Left colon (tissue), 2 donors: Measurements from ENCODE around the gene PLXNA4. TPM values are rescaled to one million over a fixed set of nuclear protein-coding genes. Genes with fewer than 3 reads are reported as not detected.

ENCODE experiments used
- ATAC-seq: fragments of 200-7000 bp; cut with Tn5 transposase; one replicate; pipeline ENCODE4 v1.9.1; 2020; ENCODE audit warnings: mild to moderate bottlenecking, moderate library complexity
- DNase-seq, 2 donors: peaks; one replicate each; pipeline ENCODE4 v3.0.0-alpha.2; 2020
- intact Hi-C, 2 donors: fragments of 100-400 bp; cut with DNase I in 1 of 2; cut with micrococcal nuclease in 1 of 2; formaldehyde crosslinking; loops; one replicate each; pipeline versions ENCODE4 v1.11.2 to v1.14.0; 2022; cut with DNase I, micrococcal nuclease
- total RNA-seq, 2 donors: library from RNA; stranded (reverse); fragmentation: NEBNext Ultra II Directional; extraction: Animal tissue kit (Norgen Biotek cat#: 25700); gene quantifications; one replicate each; pipeline ENCODE4 v1.2.1, GENCODE V29; 2021
- donor health status: DM: no; HTN: no; CAD: no.
- donor health status: DM: yes; HTN: yes; CAD: no.

Gene PLXNA4
- total RNA-seq, 2 donors from 2014 or later, result 1.1 to 1.3 TPM

DNA sequence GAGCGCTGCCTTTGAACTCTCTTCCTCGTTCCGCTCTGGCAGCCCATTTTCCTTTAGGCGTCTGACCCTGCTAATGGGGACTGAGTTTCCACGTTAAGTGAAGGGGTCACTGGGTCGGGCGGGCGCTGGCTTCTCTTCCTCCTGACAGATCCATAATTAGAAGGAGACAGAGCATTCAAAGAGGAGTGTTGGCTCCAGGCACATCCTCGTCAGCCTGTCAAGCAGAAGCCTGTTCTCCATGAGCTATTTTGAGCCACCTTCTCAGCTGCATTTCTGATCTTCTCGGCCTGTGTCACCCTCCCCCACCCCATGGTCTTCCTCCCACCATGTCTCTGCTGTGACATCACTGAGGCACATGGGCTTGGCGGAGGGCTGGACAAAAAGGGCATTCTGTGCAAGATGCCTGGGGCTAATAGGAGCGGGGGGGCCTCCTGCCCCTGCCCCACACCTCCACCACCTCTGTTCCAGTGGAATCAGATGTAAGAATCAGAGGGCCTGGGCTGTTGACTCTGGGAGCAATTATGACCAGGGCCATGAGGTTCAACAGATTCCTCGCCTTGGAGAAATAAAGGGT, 248.1 kb downstream of the PLXNA4 start:
- DNase-seq (no peak), ATAC-seq (no peak)
- intact Hi-C loops, result no loop called here

DNA sequence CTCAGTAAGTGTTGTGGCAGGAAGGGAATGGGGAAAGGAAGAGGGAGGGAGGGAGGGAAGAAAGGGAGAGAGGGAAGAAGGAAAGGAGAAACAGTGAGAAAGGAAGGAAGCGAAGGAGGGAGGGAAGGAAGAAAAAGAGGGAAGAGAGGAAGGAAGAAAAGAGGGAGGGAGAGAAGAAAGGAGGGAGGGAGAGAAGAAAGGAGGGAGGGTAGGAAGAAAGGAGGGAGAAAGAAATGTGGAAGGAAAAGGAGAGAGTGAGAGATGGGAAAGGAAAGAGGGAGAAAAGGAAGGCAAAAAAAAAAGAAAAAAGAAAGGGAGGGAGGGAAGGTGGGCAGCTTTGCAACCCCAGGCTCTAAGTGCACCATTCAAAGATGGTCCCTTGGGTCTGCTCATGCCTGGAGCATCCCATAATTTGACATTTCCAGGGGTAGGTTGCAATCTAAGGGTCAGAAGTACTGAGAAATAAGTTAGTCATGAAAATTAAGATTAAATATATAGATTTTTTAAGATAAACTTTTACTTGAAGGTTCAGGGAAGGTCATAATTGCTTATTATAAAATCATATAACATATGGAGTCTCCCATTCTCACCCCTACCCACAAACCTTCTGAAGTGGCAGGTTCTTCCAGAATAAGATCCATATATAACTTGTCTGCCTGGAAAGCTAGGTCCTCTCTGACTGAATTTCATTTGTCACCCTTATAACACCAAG, 249.2 kb downstream of the PLXNA4 start:
- intact Hi-C loops, result no loop called here
- no peak for DNase-seq
- ATAC-seq, result no peak

DNA sequence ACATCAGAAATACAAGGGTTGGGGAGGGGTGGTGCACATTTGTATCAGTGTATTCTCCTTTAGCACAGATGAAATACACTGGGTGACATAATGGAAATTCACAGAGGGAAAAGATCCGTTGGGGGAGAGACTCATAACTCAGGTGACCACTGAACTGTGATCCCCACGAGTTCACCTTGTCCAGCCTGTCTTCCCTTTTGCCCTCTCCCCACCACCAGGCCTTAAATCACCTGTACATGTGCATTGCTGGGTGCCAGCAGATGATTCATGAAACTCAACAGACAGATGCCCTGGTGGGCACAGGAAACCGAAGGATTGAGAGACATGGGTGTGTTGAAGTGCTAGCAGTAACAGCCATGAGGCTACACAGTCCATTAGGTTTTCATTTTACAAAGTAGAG, 253.3 kb downstream of the PLXNA4 start:
- ATAC-seq (no peak), DNase-seq (no peak)
- intact Hi-C loops, result no loop called here

DNA sequence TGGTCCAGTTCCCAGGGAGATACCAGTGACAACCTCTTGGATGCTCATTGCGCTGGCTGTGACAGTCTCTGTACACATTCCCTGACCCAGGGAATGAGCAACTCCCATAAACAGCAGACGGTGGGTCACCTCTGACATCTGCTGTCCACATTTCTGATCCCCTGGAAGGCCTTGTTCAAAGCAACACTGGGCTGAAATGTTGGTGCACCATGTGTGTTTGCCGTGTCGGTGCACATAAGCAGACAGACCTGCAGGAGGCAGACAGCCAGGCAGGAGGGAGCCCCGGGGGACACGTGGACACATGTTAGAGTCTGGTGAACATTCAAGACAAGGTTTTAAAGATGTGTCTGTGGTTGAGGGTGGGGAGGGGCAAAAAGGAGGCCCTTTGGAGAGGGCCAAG, 254.9 kb downstream of the PLXNA4 start:
- intact Hi-C loops, result no loop called here
- DNase-seq, result no peak

DNA sequence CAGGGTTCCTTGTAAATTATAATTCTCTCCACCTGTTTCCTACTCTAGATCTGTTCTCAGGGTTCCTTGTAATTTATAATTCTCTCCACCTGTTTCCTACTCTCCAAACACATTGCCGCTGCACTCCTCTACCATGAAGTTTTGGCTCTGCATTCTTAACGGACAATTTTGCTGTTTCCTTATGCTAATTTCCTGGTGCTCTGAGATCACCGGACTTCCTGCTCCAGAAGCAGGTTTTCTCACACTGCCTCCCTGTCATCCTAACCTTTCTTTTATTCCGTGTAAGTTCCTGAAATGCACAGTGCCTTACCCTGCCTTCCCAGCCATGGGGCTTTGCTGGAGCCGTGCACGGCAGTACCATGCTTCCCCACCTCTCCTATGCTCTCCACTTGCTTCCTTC, 256.8 kb downstream of the PLXNA4 start:
- no peak for DNase-seq
- peak; percentile 78 for ATAC-seq
- intact Hi-C loops, result loop anchor here in 1 of 2 donors (2.0 kb wide), 1 partner anchor 261 kb away; no protein-coding TSS in a partner anchor

More for the DNA sequence above, 254.9 kb downstream of the PLXNA4 start:
- ATAC-seq, result no peak

DNA sequence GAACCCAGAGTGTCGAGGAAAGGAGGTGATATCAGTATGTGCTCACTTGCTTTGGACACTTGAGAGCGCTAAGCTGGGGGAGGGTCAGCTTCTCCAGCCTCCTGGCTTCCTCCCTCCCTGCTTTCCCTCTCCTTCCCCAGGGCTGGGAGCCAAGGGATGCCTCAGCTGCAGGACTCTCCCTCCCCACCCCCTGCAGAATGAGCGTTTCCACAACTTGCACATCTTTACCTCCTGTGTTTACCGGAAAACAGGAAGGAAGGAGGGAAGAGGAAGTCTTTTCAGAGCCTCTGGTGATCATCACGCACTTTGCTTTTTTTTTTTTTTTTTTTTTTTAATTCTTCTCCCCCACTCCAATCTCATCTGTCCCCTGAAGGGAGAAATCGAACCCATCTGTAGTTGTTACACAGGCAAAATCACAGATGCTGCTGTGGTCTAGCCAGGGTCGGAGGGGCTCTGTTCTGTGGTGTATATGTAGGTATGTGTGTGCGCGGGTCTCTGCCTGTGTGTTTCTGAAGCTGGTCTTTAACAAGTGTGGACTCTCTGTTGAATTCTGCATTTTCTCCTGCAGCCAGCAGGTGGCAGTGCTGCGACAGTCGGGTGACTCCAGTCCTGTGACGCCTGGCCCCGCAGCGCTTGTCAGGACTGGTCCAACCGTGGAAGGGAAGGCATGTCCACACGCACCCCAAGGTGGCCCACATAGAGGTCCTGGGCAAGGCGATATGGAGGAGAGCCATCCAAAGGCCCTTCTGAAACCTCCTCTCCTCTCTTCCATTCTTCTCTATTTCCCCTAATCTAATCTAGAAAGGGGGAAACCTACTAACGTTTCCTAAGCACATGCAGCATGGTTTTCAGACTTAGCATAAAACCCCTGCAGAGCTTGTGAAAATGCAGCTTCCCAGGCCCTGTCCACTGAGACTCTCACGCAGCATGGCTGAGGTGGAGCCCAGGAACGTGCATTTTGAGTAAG, 257.6 kb downstream of the PLXNA4 start:
- DNase-seq (peak; percentile 79 to 81), ATAC-seq (peak; percentile 90)
- intact Hi-C loops, result loop anchor here in 1 of 2 donors (2.0 kb wide), 1 partner anchor 262 kb away; no protein-coding TSS in a partner anchor

DNA sequence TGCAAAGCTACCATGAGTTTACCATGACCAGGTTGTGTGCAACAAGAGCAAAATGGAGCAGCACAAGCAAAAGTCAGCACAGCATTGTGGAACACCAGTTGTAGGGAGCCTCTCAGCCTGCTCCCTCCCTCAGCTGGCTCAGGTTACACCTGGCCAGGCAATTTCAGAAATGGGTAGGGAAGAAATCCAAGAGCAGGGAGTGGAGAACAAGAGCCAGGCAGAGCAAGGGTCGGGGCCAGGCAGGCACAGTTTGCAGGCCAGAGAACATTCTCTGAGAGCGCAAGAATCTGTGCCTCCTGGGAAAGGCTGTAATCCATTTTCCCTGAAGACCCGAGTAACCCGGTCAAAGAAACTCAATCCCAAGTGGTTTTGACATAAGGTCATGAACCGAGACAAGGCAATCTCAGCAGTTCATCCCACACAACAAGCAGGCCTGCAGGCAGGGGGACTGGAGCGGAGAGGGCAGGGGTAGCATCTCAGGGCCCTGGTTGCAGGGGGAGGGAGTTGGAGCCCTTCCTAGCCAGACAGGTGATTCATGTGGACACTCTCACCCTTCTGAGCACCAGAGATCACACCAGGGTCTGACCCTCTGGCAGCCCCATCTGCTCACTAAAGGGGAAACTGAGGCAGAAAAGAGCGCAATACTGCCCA, 258.4 kb downstream of the PLXNA4 start:
- DNase-seq, result no peak
- intact Hi-C loops, result loop anchor here in 1 of 2 donors (2.0 kb wide), 1 partner anchor 263 kb away; no protein-coding TSS in a partner anchor
- no peak for ATAC-seq

DNA sequence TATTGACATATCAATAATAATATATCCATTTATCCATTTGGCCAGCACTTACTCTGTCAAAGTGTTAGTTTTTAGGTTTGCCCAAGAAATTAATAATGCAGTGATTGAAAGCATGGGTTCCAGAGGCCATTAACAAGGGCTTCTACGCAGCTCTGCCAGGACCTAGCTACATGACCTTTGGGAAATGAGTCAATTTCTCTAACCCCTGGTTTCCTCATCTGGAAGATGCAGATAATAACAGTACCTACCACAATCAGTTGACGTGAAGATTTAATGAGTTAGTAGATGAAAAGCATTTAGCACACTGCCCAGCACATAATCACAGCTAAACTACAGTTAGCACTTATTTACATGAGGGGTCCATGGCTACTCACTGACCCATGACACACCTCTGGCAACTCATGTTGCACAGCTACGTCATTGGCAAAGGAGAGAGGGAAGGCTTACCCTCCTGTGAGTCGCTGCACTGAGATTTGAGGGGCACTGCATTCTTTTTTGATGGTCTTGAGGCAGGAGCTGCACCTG, 263.7 kb downstream of the PLXNA4 start:
- intact Hi-C loops, result no loop called here
- no peak for DNase-seq
- no peak for ATAC-seq

DNA sequence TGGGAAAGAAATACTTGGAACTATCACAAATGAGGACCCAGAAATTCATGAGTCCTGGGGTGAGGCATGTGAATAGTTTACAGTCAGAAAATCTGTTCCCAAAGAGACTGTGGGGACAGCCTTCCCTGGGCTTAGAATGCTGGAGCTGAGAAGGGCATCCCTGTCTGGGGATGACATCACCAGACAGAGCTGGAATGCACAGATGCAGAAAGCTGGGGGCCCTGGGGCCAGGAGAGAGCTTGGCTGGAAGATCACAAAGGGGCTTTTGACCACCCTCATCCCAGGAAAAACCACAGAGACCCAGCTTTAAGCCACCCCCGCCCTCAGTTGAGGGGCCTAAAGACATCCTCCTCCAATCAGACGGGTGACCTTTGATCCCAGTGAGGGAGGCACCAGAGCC, 264.5 kb downstream of the PLXNA4 start:
- intact Hi-C loops, result no loop called here
- ATAC-seq (no peak), DNase-seq (no peak)

DNA sequence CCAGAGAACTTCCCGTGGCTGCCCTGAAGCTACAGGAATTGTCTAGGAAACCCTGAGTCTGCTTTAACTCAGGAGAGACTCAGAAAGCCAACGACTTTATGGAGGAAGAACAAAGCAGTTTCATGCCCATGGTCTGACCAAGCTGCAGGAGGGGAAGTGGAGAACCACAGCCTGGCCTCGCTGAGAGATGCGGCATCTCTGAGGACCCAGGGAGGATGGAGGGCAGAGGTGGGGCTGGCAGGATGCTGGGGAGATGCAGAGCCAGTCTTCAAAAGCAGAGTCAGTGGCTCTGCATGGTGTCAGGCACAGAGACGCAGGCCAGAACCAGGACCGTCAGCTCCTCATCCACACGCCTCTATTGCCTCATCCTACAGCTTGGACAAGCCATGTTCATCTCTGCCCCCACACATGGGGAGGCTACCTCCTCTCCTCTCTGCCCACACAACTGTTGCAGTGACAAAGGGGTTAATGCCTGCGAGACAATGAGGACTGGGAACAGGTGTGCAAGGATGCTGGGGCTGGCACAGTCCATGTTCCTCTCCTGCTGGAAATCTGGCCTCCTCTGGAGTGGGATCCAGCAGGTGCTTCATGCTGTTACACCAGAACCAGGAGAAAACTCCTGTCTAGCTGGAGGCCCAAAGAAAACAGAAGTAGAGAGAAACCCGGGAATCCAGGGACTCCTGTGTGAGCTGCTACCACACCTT, 267.0 kb downstream of the PLXNA4 start:
- ATAC-seq, result no peak
- no peak for DNase-seq
- intact Hi-C loops, result no loop called here

DNA sequence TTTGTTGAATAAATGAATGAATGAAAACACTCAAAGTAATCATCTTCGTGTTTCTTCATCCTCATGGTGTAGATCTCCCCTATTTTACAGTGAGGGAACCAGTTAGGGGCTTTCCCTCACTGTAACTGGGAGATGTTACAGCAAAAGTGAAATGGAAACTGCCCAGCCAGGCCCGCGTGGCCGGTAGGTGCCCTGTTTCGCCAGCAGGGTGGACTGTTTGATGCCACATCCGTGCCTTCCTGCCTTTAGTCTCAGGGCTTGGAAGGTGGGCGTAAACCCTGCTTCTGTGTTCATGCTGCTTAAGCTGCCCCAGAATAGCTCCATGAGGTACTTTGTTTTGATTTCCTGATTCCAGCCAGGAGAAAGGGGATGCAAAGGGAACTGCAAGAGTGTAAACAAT, 268.8 kb downstream of the PLXNA4 start:
- no peak for ATAC-seq
- DNase-seq, result no peak
- intact Hi-C loops, result no loop called here

DNA sequence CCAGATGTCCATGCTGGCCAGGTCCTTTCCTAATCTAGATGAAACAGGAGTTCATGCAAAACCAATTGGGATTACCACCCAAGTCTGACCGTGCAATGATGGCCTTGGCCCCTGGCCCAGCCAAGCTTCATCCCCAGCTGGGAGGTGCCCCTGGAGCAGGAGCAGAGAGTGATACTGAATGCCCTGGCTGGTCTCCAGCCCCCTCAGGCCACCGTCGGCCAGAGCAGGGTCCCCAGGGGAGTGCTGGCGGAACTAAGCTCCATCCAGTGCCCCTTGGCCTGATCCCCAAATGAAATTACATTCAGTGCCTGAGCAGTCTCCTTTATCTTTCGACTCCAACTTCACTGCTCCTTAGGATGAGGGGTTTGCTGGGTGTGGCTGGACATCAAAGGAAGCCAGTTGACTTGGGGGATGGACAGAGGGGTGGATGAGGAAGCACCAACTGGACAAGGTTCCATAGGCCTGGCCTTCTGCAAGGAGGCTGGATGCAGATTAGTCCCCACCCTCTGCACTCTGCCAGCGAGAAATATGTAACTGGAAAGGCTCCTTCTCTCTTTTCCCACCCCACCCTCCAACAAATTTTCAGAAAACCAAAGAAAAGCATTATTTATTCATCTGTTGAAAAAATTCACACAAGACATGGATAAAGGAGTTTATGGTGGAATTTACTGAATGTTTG, 275.5 kb downstream of the PLXNA4 start:
- no peak for ATAC-seq
- intact Hi-C loops, result no loop called here
- no peak for DNase-seq

DNA sequence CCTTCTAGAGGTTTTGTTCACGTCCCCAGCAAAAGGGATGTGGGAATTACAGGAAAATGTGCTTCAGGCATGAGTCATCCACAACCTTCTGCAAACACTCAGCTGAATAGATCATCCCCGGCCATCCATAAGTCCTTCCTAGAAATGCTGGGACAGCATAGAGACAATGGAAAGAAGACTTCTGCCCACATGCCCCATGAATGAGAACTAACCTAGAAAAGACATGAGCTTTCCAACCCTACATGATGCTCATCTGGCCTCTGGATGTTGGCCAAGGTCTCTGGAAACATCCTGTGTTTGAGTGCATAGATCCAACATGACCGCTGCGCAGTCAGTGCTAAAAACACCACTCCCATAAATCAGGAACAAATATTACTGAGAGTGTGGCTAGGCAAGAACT, 277.5 kb downstream of the PLXNA4 start:
- no peak for ATAC-seq
- intact Hi-C loops, result no loop called here
- no peak for DNase-seq

DNA sequence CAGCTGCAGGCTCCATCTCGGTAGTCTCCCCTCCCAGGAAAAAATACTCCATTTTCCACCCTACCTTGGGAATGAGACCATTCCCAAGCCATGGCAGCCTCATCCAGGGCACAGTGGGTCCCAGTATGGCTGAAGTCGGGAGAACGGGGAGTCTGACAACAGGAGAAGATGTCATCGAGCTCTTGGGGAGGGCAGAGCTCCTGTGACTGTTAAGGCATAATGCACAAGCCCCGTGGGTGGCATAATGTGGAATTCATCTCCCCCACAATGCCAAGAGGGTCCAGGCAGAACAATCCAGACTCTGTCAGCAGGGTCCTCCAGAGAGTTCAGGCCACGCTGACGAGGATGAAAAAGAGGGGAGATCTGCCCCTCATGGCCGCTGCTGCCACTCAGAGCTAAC, 279.4 kb downstream of the PLXNA4 start:
- ATAC-seq (no peak), DNase-seq (no peak)
- intact Hi-C loops, result no loop called here

DNA sequence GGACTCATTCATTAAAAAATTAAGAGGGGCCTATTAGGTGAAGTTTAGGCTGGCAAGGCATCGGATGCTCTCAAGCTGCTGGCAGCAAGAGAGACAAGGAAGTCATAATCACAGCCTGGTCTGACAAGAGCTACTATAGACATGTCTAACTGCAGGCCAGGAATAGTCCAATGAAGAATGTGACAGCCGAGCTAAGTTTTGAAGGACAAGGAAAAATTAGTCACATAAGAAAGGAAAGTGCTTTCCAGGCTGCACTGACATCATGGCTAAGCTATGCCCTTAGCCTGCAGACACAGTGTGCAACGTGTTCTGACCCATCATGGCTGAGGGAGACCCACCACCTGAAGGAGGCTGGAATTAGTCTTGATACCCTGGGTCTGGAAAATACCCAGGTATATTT, 281.1 kb downstream of the PLXNA4 start:
- intact Hi-C loops, result no loop called here
- ATAC-seq (no peak), DNase-seq (no peak)

DNA sequence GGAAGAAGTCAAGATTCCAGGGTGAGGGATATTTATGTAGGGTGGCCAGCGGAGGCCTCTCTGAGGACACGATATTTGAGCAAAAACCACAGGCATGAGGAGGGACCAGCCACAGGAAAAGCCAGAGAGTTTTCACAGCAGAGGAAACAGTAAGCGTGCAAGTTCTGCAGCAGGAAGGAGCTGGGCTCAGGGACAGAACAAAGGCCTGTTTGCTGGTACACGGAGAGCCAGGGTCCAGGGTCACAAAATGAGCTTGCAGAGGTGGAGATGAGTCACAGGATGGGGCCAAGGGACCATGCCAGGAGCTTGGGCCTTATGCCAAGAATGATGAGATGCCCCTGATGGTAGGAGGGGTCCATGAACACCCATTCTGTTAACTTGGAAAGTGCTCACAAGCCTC, 283.5 kb downstream of the PLXNA4 start:
- intact Hi-C loops, result no loop called here
- no peak for DNase-seq

DNA sequence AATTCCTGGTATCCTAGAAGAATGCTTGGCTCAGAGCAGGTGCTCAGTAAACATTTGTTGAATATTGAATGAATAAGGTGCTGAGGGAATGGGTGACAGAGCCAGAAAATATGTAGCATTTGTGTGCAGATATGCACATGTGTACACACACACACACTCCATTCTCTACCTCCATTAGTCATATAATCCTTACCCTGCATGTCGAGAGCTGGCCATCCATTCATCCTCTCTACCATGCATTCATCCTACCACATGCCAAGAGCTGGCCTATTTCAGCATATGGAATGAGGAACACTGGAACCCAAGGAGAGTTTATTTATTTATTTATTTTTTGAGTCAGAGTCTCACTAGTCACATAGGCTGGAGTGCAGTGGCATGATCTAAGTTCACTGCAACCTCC, 284.8 kb downstream of the PLXNA4 start:
- no peak for ATAC-seq
- no peak for DNase-seq
- intact Hi-C loops, result no loop called here

More for the DNA sequence above, 283.5 kb downstream of the PLXNA4 start:
- ATAC-seq, result no peak

DNA sequence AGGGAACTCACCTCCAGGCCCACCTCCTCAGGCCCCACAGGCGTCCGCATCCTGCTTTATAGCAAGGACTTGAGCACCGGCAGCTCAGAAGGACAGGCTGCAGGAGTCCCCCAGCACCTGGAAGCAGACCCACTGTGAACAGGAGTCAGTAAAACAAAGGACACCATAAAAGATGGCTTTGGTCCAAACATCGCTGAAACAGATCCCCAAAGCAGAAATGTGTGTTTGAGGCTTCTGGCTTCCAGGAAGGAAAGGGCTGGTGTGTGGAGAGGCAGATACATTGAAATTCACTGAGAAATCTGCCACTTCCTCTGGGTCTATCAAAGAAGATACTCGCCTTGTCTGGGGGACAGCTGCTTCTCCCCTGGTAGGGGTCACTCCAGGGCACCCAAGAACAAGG, 286.2 kb downstream of the PLXNA4 start:
- intact Hi-C loops, result no loop called here
- ATAC-seq (no peak), DNase-seq (no peak)
